Measurements from ENCODE around the gene PRKN. TPM values are rescaled to one million over a fixed set of nuclear protein-coding genes. Genes with fewer than 3 reads are reported as not detected.
A peak's percentile ranks its signal among the peaks of the same experiment; 100 is the strongest.

PRKN gene
- total RNA-seq, 1 experiment from 2014 or later, result 0.34 TPM

DNA sequence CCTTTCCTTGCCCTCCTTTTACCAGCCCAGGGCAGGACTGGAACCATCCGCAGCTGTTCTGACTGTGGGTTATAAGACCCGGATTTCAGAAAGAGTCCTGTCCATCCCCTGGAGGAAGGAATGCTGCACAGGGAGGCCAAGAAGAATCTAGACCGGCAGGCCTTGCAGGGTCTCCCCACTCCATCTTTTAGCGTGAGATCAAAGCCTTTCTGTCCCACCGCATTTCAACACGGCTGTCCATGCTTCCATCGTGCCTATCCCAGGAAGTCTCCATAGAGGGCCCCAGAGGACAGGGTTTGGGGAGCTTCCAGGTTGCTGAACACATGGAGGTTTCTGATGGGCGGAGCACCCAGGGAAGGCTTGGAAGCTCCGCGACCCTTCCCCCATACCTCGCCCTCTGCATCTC is 1374.4 kb downstream of the PRKN start:
- Histone ChIP-seq H3K4me1 (peaks cover 21% of the 10 kb centered on the region), H3K9me3 (no peaks in the 10 kb centered on the region), H3K36me3 (ENCODE audit: control insufficient read depth, insufficient read depth, low read length) (no peaks in the 10 kb centered on the region), H3K27me3 (replicated peaks; ENCODE audit: control insufficient read depth, insufficient read depth, low read length) (no peaks in the 10 kb centered on the region), H3K4me3 (ENCODE audit: low read depth, low read length) (no peak overlapping the region)
- BruUV-seq (replicated peaks), result no TSS peak
- TF ChIP-seq, protein P1, sequence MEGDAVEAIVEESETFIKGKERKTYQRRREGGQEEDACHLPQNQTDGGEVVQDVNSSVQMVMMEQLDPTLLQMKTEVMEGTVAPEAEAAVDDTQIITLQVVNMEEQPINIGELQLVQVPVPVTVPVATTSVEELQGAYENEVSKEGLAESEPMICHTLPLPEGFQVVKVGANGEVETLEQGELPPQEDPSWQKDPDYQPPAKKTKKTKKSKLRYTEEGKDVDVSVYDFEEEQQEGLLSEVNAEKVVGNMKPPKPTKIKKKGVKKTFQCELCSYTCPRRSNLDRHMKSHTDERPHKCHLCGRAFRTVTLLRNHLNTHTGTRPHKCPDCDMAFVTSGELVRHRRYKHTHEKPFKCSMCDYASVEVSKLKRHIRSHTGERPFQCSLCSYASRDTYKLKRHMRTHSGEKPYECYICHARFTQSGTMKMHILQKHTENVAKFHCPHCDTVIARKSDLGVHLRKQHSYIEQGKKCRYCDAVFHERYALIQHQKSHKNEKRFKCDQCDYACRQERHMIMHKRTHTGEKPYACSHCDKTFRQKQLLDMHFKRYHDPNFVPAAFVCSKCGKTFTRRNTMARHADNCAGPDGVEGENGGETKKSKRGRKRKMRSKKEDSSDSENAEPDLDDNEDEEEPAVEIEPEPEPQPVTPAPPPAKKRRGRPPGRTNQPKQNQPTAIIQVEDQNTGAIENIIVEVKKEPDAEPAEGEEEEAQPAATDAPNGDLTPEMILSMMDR (IDR thresholded peaks at IDR 0.05; ENCODE audit: insufficient read depth in 1 of 2, low read depth in 1 of 2, low read length in 1 of 2, severe bottlenecking in 1 of 2, unreplicated experiment in 1 of 2), result peak; percentile 26 to 47
- DNase-seq, result peak; percentile 73 to 79
- Mint-ChIP-seq H3K27me3 (ENCODE audit: insufficient read depth, unreplicated experiment) (no peaks in the 10 kb centered on the region), H3K27ac (ENCODE audit: unreplicated experiment) (no peak overlapping the region), H3K4me1 (ENCODE audit: low read depth, unreplicated experiment) (peaks cover 17% of the 10 kb centered on the region), H3K9me3 (ENCODE audit: unreplicated experiment) (peaks cover 11% of the 10 kb centered on the region), H3K36me3 (ENCODE audit: insufficient read depth, unreplicated experiment) (no peaks in the 10 kb centered on the region), H3K4me3 (ENCODE audit: unreplicated experiment) (no peak overlapping the region)
- intact Hi-C loops (cut with micrococcal nuclease; ENCODE audit: unreplicated experiment), result loop anchor here (1.0 kb wide), 1 partner anchor 17 kb away; no protein-coding TSS in a partner anchor
- ChIA-PET POLR2A (no interaction called here), CTCF (interaction anchor here (0.6 to 2.9 kb wide), 5 partner anchors 14 to 137 kb away, joined by 3 to 19 read pairs (median 5); partner anchors contain the start of gene AGPAT4)

DNA sequence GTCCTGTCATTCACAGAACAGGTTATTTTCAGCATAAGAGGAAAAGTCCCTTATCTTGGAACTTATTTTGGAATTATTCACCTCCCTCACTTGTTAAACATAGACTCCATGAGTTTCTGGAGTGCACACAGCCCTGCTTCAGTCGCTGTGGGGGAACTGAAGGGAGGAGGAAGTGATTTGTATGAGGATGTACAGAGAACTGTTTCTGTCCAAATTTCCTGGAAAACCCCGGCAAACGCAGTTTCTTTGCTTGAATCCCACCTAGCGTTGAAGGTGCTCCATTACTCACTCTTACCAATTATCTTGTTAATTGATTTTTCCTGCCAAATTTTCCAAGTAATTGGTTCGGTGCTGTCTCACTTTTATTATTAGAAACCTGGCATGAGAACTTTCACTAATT is 1375.7 kb downstream of the PRKN start:
- no peaks in the 10 kb centered on the region for H3K36me3 ChIP-seq (ENCODE audit: control insufficient read depth, insufficient read depth, low read length)
- peaks cover 17% of the 10 kb centered on the region for H3K4me1 Mint-ChIP-seq (ENCODE audit: low read depth, unreplicated experiment)
- H3K4me1 ChIP-seq, result peaks cover 22% of the 10 kb centered on the region
- ChIA-PET POLR2A (no interaction called here), CTCF (no interaction called here)
- H3K27me3 Mint-ChIP-seq (ENCODE audit: insufficient read depth, unreplicated experiment), result no peaks in the 10 kb centered on the region
- no peaks in the 10 kb centered on the region for H3K27me3 ChIP-seq (replicated peaks; ENCODE audit: control insufficient read depth, insufficient read depth, low read length)
- intact Hi-C loops (cut with micrococcal nuclease; ENCODE audit: unreplicated experiment), result no loop called here
- H3K9me3 Mint-ChIP-seq (ENCODE audit: unreplicated experiment), result peaks cover 11% of the 10 kb centered on the region
- no TSS peak for BruUV-seq (replicated peaks)
- H3K4me3 Mint-ChIP-seq (ENCODE audit: unreplicated experiment), result no peak overlapping the region
- H3K36me3 Mint-ChIP-seq (ENCODE audit: insufficient read depth, unreplicated experiment), result no peaks in the 10 kb centered on the region
- no peak overlapping the region for H3K4me3 ChIP-seq (ENCODE audit: low read depth, low read length)
- TF ChIP-seq, protein P1 (IDR thresholded peaks at IDR 0.05; ENCODE audit: insufficient read depth in 1 of 2, low read depth in 1 of 2, low read length in 1 of 2, severe bottlenecking in 1 of 2, unreplicated experiment in 1 of 2), result no peak
- DNase-seq, result no peak
- no peak overlapping the region for H3K27ac Mint-ChIP-seq (ENCODE audit: unreplicated experiment)
- H3K9me3 ChIP-seq, result no peaks in the 10 kb centered on the region

DNA sequence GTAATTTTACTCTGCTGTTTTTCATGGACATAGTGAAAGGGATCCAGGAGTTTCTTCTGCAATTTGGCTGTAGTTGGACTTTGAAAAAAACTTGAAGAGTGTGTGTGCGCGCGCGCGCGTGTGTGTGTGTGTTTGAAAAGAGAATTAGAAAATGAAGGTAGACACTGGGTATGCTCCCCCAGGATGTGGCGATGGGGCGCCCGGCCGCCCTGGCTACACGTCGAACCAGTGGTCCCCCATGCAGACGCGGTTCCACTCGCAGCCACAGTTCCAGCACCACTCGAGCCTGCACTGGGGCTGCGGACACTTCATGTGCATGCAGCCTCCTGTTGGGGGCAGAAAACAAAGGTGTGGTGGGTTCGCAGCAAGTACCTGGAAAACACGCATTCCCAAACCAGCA is 1377.7 kb downstream of the PRKN start:
- ChIA-PET POLR2A (no interaction called here), CTCF (no interaction called here)
- H3K4me1 ChIP-seq, result peaks cover 38% of the 10 kb centered on the region
- BruUV-seq (replicated peaks), result no TSS peak
- no peak overlapping the region for H3K4me3 ChIP-seq (ENCODE audit: low read depth, low read length)
- DNase-seq, result no peak
- H3K27me3 Mint-ChIP-seq (ENCODE audit: insufficient read depth, unreplicated experiment), result no peaks in the 10 kb centered on the region
- peaks cover 27% of the 10 kb centered on the region for H3K4me1 Mint-ChIP-seq (ENCODE audit: low read depth, unreplicated experiment)
- H3K9me3 ChIP-seq, result no peaks in the 10 kb centered on the region
- H3K27me3 ChIP-seq (replicated peaks; ENCODE audit: control insufficient read depth, insufficient read depth, low read length), result no peaks in the 10 kb centered on the region
- no peaks in the 10 kb centered on the region for H3K36me3 ChIP-seq (ENCODE audit: control insufficient read depth, insufficient read depth, low read length)
- H3K36me3 Mint-ChIP-seq (ENCODE audit: insufficient read depth, unreplicated experiment), result no peaks in the 10 kb centered on the region
- H3K4me3 Mint-ChIP-seq (ENCODE audit: unreplicated experiment), result no peak overlapping the region
- H3K9me3 Mint-ChIP-seq (ENCODE audit: unreplicated experiment), result no peaks in the 10 kb centered on the region
- no peak overlapping the region for H3K27ac Mint-ChIP-seq (ENCODE audit: unreplicated experiment)
- TF ChIP-seq, protein P1 (IDR thresholded peaks at IDR 0.05; ENCODE audit: insufficient read depth in 1 of 2, low read depth in 1 of 2, low read length in 1 of 2, severe bottlenecking in 1 of 2, unreplicated experiment in 1 of 2), result no peak
- intact Hi-C loops (cut with micrococcal nuclease; ENCODE audit: unreplicated experiment), result no loop called here
